ENCODE results near the gene ZNF239. TPM values are rescaled to one million over a fixed set of nuclear protein-coding genes. Genes with fewer than 3 reads are reported as not detected.

ZNF239 gene
- 7.1 and 10.2 TPM in 2 replicates for total RNA-seq

GRCh38 chr10:43574001-43574892 is at the start of gene ZNF239:
TSS of gene ZNF239 (minus strand) at chr10:43574616. CDS start at chr10:43558079, 16,537 bp downstream.

GRCh38 chr10:43606323-43607198 is 32.1 kb upstream of the ZNF239 start, which contains the start of gene ZNF485:
TSS of gene ZNF485 (plus strand) at chr10:43606438. CDS start at chr10:43607051, 613 bp downstream.

Other genes with a start within 250 kb of the ZNF239 start
- gene FXYD4, start 203.0 kb downstream of the ZNF239 start, total RNA-seq: not detected in 2 replicates
- 140 and 219 TPM in 2 replicates for gene HNRNPF, start 165.4 kb downstream of the ZNF239 start, total RNA-seq
- 3.3 and 3.9 TPM in 2 replicates for gene ZNF487, start 137.5 kb downstream of the ZNF239 start, total RNA-seq
- gene ZNF485, start 31.8 kb upstream of the ZNF239 start, total RNA-seq: 2.1 and 3.9 TPM in 2 replicates
- 18.5 and 29.1 TPM in 2 replicates for gene ZNF32, start 74.3 kb upstream of the ZNF239 start, total RNA-seq

Measured in smooth muscle cell of the umbilical artery (primary cell).